Spleen (tissue), 7 donors: ENCODE measurements around the gene GRIK4.

Experiments used
- CTCF ChIP-seq, 11 experiments: fragments of 200-600 bp in 7 of 11; fragments of 450-650 bp in 4 of 11; sonication (generic) in 4 of 11; IDR thresholded peaks in 8 of 11; conservative IDR thresholded peaks in 3 of 11; 1 replicate in 7 of 11; 2 replicates in 4 of 11; pipeline versions ENCODE4 v1.4.0 to v1.8.0; 2016 to 2021; ENCODE audit warnings: antibody characterized with exemption in 11 of 11, inconsistent platforms in 4 of 11, mild to moderate bottlenecking in 1 of 11
- POLR2A ChIP-seq, 3 donors: fragments of 450-650 bp; IDR thresholded peaks; one replicate each; pipeline ENCODE4 v1.5.1; 2017; ENCODE audit warnings: antibody characterized with exemption in 3 of 3, mild to moderate bottlenecking in 1 of 3
- POLR2AphosphoS5 ChIP-seq, 3 donors: sonication (generic); formaldehyde crosslinking; IDR thresholded peaks; one replicate each; pipeline ENCODE4 v1.5.1; 2017; ENCODE audit warnings: antibody characterized with exemption in 3 of 3
- donor health status: DM: no; HTN: no; CAD: no; lungs with moderate emphysema.
- donor health status: DM: no; HTN: no; CAD: no.
- donor health status: DM: no; HTN: no; CAD: no.

GRCh38 chr11:120795185-120795584 is 283.6 kb downstream of the GRIK4 start:
- TF ChIP-seq CTCF (IDR thresholded peaks at IDR 0.05 in 8 of 11, conservative IDR thresholded peaks at IDR 0.05 in 3 of 11) (no peak), POLR2A (IDR thresholded peaks at IDR 0.05) (no peak), POLR2AphosphoS5 (IDR thresholded peaks at IDR 0.05) (no peak)
